Measurements from ENCODE around the gene C11orf86. TPM values are rescaled to one million over a fixed set of nuclear protein-coding genes. Genes with fewer than 3 reads are reported as not detected.

Gene C11orf86
- total RNA-seq, 1 experiment from 2014 or later = 0.28 TPM

DNA sequence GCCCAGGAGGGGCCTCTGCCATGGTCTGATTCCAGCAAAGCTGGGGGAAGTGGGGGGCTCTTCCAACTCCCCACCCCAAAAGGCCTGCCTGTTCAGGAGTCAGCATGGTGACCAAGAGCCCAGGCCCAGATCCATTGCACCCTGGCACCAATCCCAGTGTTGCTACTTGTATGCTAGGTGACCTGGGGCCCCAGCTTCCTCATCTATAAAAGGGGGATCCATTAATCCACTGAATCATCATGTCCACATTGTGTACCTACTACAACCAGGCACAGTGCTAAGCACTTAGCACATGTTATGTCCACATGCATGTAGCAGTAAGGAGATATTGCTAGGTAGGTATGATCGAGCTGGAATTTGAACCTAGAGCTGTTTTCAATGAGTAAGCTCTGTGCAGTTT, 49.9 kb downstream of the C11orf86 start:
- no peak overlapping the region for H3K4me3 ChIP-seq (ENCODE audit: low read depth in 2 of 2, low read length in 2 of 2)
- 0 out of 2 replicates have a peak, but pooled peaks cover 4% of the 10 kb centered on the region for H3K27me3 ChIP-seq (ENCODE audit: control insufficient read depth, insufficient read depth, low read length)
- POLR2A ChIA-PET = no interaction called here
- intact Hi-C loops (cut with micrococcal nuclease; ENCODE audit: unreplicated experiment) (loop anchor here (5.0 kb wide), 1 partner anchor 68 kb away; the partner anchor contains the start of gene PC), in situ Hi-C loops (cut with HindIII; ENCODE audit: low pct_unique_long_range_greater_than_20kb, low sequenced_read_pairs) (no loop called here)
- no TSS peak for BruUV-seq (replicated peaks)
- no peaks in the 10 kb centered on the region for H3K9me3 ChIP-seq (ENCODE audit: control insufficient read depth, insufficient read depth, low read depth, low read length)
- no peak overlapping the region for H3K27ac ChIP-seq (ENCODE audit: low read length)
- DNase-seq (ENCODE audit: low read depth, low spot score) (no peak), ATAC-seq (no peak)
- H3K4me1 ChIP-seq (ENCODE audit: control insufficient read depth, insufficient read depth, low read length) = peaks cover 12% of the 10 kb centered on the region
- no peak for TF ChIP-seq POLR2AphosphoS5 (IDR thresholded peaks at IDR 0.05; ENCODE audit: low read depth, low read length)
- no peak for TF ChIP-seq SIN3A (IDR thresholded peaks at IDR 0.05; ENCODE audit: borderline replicate concordance, insufficient read depth, low read depth, low read length)
- TF ChIP-seq TCF7L2 (IDR thresholded peaks at IDR 0.05; ENCODE audit: low read depth, low read length) = no peak
- TF ChIP-seq, protein P1, sequence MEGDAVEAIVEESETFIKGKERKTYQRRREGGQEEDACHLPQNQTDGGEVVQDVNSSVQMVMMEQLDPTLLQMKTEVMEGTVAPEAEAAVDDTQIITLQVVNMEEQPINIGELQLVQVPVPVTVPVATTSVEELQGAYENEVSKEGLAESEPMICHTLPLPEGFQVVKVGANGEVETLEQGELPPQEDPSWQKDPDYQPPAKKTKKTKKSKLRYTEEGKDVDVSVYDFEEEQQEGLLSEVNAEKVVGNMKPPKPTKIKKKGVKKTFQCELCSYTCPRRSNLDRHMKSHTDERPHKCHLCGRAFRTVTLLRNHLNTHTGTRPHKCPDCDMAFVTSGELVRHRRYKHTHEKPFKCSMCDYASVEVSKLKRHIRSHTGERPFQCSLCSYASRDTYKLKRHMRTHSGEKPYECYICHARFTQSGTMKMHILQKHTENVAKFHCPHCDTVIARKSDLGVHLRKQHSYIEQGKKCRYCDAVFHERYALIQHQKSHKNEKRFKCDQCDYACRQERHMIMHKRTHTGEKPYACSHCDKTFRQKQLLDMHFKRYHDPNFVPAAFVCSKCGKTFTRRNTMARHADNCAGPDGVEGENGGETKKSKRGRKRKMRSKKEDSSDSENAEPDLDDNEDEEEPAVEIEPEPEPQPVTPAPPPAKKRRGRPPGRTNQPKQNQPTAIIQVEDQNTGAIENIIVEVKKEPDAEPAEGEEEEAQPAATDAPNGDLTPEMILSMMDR (IDR thresholded peaks at IDR 0.05) = no peak
- TF ChIP-seq, protein P2, sequence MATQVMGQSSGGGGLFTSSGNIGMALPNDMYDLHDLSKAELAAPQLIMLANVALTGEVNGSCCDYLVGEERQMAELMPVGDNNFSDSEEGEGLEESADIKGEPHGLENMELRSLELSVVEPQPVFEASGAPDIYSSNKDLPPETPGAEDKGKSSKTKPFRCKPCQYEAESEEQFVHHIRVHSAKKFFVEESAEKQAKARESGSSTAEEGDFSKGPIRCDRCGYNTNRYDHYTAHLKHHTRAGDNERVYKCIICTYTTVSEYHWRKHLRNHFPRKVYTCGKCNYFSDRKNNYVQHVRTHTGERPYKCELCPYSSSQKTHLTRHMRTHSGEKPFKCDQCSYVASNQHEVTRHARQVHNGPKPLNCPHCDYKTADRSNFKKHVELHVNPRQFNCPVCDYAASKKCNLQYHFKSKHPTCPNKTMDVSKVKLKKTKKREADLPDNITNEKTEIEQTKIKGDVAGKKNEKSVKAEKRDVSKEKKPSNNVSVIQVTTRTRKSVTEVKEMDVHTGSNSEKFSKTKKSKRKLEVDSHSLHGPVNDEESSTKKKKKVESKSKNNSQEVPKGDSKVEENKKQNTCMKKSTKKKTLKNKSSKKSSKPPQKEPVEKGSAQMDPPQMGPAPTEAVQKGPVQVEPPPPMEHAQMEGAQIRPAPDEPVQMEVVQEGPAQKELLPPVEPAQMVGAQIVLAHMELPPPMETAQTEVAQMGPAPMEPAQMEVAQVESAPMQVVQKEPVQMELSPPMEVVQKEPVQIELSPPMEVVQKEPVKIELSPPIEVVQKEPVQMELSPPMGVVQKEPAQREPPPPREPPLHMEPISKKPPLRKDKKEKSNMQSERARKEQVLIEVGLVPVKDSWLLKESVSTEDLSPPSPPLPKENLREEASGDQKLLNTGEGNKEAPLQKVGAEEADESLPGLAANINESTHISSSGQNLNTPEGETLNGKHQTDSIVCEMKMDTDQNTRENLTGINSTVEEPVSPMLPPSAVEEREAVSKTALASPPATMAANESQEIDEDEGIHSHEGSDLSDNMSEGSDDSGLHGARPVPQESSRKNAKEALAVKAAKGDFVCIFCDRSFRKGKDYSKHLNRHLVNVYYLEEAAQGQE (IDR thresholded peaks at IDR 0.05; ENCODE audit: insufficient read depth in 1 of 2, low read depth in 2 of 2, low read length in 1 of 2) = no peak
- no peaks in the 10 kb centered on the region for H3K36me3 ChIP-seq (ENCODE audit: control insufficient read depth, insufficient read depth, low read length)
- CTCF ChIA-PET = no interaction called here

DNA sequence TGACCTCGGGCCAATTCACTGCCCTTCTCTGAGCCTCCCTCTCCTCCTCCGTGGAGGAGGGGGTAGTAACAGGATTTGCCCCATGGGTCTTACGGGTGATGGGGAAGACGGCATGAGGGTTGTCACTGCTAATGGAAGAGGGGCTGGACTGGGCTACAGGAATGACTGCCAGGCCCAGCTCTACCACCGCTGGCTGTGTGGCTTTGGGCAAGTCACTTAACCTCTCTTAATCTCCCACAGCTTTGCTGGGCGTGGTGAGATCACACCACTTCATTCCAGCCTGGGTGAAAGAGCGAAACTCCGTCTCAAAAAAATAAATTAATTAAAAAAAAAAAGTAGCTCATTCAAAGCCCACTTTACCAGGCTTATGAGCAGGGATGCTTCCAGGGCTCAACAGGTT, 50.6 kb downstream of the C11orf86 start:
- Histone ChIP-seq H3K36me3 (ENCODE audit: control insufficient read depth, insufficient read depth, low read length) (no peaks in the 10 kb centered on the region), H3K4me3 (ENCODE audit: low read depth in 2 of 2, low read length in 2 of 2) (no peak overlapping the region), H3K4me1 (ENCODE audit: control insufficient read depth, insufficient read depth, low read length) (peaks cover 12% of the 10 kb centered on the region), H3K9me3 (ENCODE audit: control insufficient read depth, insufficient read depth, low read depth, low read length) (no peaks in the 10 kb centered on the region), H3K27me3 (ENCODE audit: control insufficient read depth, insufficient read depth, low read length) (0 out of 2 replicates have a peak, but pooled peaks cover 4% of the 10 kb centered on the region), H3K27ac (ENCODE audit: low read length) (no peak overlapping the region)
- ATAC-seq = no peak
- intact Hi-C loops (cut with micrococcal nuclease; ENCODE audit: unreplicated experiment) (no loop called here), in situ Hi-C loops (cut with HindIII; ENCODE audit: low pct_unique_long_range_greater_than_20kb, low sequenced_read_pairs) (no loop called here)
- no peak for DNase-seq (ENCODE audit: low read depth, low spot score)
- TF ChIP-seq, protein P2 (IDR thresholded peaks at IDR 0.05; ENCODE audit: insufficient read depth in 1 of 2, low read depth in 2 of 2, low read length in 1 of 2) = no peak
- TF ChIP-seq POLR2AphosphoS5 (IDR thresholded peaks at IDR 0.05; ENCODE audit: low read depth, low read length) (no peak), TCF7L2 (IDR thresholded peaks at IDR 0.05; ENCODE audit: low read depth, low read length) (no peak), SIN3A (IDR thresholded peaks at IDR 0.05; ENCODE audit: borderline replicate concordance, insufficient read depth, low read depth, low read length) (no peak)
- TF ChIP-seq, protein P1 (IDR thresholded peaks at IDR 0.05) = no peak
- ChIA-PET POLR2A (interaction anchor here (0.8 kb wide), 1 partner anchor 75 kb away, joined by 3 read pairs; no protein-coding TSS in a partner anchor), CTCF (no interaction called here)
- no TSS peak for BruUV-seq (replicated peaks)
